ENCODE measurements around the gene AIRE. TPM values are rescaled to one million over a fixed set of nuclear protein-coding genes. Genes with fewer than 3 reads are reported as not detected.

AIRE gene
- total RNA-seq, 1 donor from 2014 or later, result not detected

GRCh38 chr21:44317241-44317782 lies 31.6 kb downstream of the AIRE start:
- Mint-ChIP-seq H3K4me3 (ENCODE audit: unreplicated experiment) (no peak overlapping the region), H3K9me3 (ENCODE audit: unreplicated experiment) (no peaks in the 10 kb centered on the region), H3K36me3 (ENCODE audit: unreplicated experiment) (no peaks in the 10 kb centered on the region), H3K27ac (ENCODE audit: unreplicated experiment) (no peak overlapping the region), H3K4me1 (ENCODE audit: unreplicated experiment) (no peaks in the 10 kb centered on the region), H3K27me3 (ENCODE audit: unreplicated experiment) (no peaks in the 10 kb centered on the region)
- TF ChIP-seq CTCF (IDR thresholded peaks at IDR 0.05), result no peak
- no peak for DNase-seq (ENCODE audit: extremely low spot score, unreplicated experiment)

- no peak overlapping the region for H3K27ac Mint-ChIP-seq (ENCODE audit: unreplicated experiment)
- no peaks in the 10 kb centered on the region for H3K27me3 Mint-ChIP-seq (ENCODE audit: unreplicated experiment)
Observed at GRCh38 chr21:44317871-44318270, 32.2 kb downstream of the AIRE start.

GRCh38 chr21:44318489-44319285 lies 33.0 kb downstream of the AIRE start:
- Mint-ChIP-seq H3K4me1 (ENCODE audit: unreplicated experiment) (no peaks in the 10 kb centered on the region), H3K4me3 (ENCODE audit: unreplicated experiment) (no peak overlapping the region), H3K36me3 (ENCODE audit: unreplicated experiment) (peaks cover 3% of the 10 kb centered on the region), H3K27ac (ENCODE audit: unreplicated experiment) (no peak overlapping the region), H3K9me3 (ENCODE audit: unreplicated experiment) (no peaks in the 10 kb centered on the region), H3K27me3 (ENCODE audit: unreplicated experiment) (no peaks in the 10 kb centered on the region)
- no peak for TF ChIP-seq CTCF (IDR thresholded peaks at IDR 0.05)
- no peak for DNase-seq (ENCODE audit: extremely low spot score, unreplicated experiment)

More at GRCh38 chr21:44317871-44318270, 32.2 kb downstream of the AIRE start:
- no peak for TF ChIP-seq CTCF (IDR thresholded peaks at IDR 0.05)
- H3K9me3 Mint-ChIP-seq (ENCODE audit: unreplicated experiment), result no peaks in the 10 kb centered on the region
- H3K4me1 Mint-ChIP-seq (ENCODE audit: unreplicated experiment), result no peaks in the 10 kb centered on the region
- DNase-seq (ENCODE audit: extremely low spot score, unreplicated experiment), result no peak
- no peak overlapping the region for H3K4me3 Mint-ChIP-seq (ENCODE audit: unreplicated experiment)
- peaks cover under 1% of the 10 kb centered on the region for H3K36me3 Mint-ChIP-seq (ENCODE audit: unreplicated experiment)

- no peak for TF ChIP-seq CTCF (IDR thresholded peaks at IDR 0.05)
- H3K4me3 Mint-ChIP-seq (ENCODE audit: unreplicated experiment), result no peak overlapping the region
- H3K9me3 Mint-ChIP-seq (ENCODE audit: unreplicated experiment), result no peaks in the 10 kb centered on the region
- no peak overlapping the region for H3K27ac Mint-ChIP-seq (ENCODE audit: unreplicated experiment)
- no peak for DNase-seq (ENCODE audit: extremely low spot score, unreplicated experiment)
- H3K4me1 Mint-ChIP-seq (ENCODE audit: unreplicated experiment), result no peaks in the 10 kb centered on the region
- peaks cover 3% of the 10 kb centered on the region for H3K36me3 Mint-ChIP-seq (ENCODE audit: unreplicated experiment)
- no peaks in the 10 kb centered on the region for H3K27me3 Mint-ChIP-seq (ENCODE audit: unreplicated experiment)
Observed at GRCh38 chr21:44319407-44320065, 33.9 kb downstream of the AIRE start.

- Mint-ChIP-seq H3K27ac (ENCODE audit: unreplicated experiment) (no peak overlapping the region), H3K4me1 (ENCODE audit: unreplicated experiment) (no peaks in the 10 kb centered on the region), H3K36me3 (ENCODE audit: unreplicated experiment) (peaks cover 3% of the 10 kb centered on the region), H3K27me3 (ENCODE audit: unreplicated experiment) (no peaks in the 10 kb centered on the region), H3K9me3 (ENCODE audit: unreplicated experiment) (no peaks in the 10 kb centered on the region), H3K4me3 (ENCODE audit: unreplicated experiment) (no peak overlapping the region)
- TF ChIP-seq CTCF (IDR thresholded peaks at IDR 0.05), result no peak
- no peak for DNase-seq (ENCODE audit: extremely low spot score, unreplicated experiment)
Observed at GRCh38 chr21:44320847-44321246, 35.2 kb downstream of the AIRE start.
